Measurements from ENCODE around the gene MPP3. TPM values are rescaled to one million over a fixed set of nuclear protein-coding genes. Genes with fewer than 3 reads are reported as not detected.
A peak's percentile ranks its signal among the peaks of the same experiment; 100 is the strongest.

Gene MPP3
- polyA plus RNA-seq, 3 donors: 1.5 TPM; not detected in 2

GRCh38 chr17:43782913-43783680, 49.8 kb downstream of the MPP3 start:
- intact Hi-C loops (cut with micrococcal nuclease): no loop called here
- Histone ChIP-seq H3K4me2 (replicated peaks; ENCODE audit: extremely low read depth, low read length, poor library complexity, severe bottlenecking) (no peak overlapping the region), H4K20me1 (ENCODE audit: insufficient read depth, low read length) (no peaks in the 10 kb centered on the region), H3K9ac (ENCODE audit: insufficient read depth, low read length, poor library complexity, severe bottlenecking) (no peak overlapping the region), H3K79me2 (ENCODE audit: insufficient read depth, low read length) (peaks cover 6% of the 10 kb centered on the region), H3K4me1 (ENCODE audit: control insufficient read depth in 1 of 2, insufficient read depth in 2 of 2, low read length in 2 of 2) (peaks cover 47 to 80% of the 10 kb centered on the region in 2 donors), H3K27ac (ENCODE audit: low read depth in 1 of 2, low read length in 2 of 2) (no peak overlapping the region), H3K27me3 (ENCODE audit: control insufficient read depth in 2 of 2, insufficient read depth in 2 of 2, low read length in 2 of 2) (no peaks in the 10 kb centered on the region), H3K4me3 (replicated peaks in 1 of 3; ENCODE audit: low read depth in 2 of 3, low read length in 3 of 3) (no peak overlapping the region), H3K36me3 (replicated peaks in 1 of 2; ENCODE audit: control insufficient read depth in 1 of 2, insufficient read depth in 2 of 2, low read length in 2 of 2) (no peaks in the 10 kb centered on the region), H2AFZ (ENCODE audit: insufficient read depth, low read depth, low read length, poor library complexity, severe bottlenecking) (no peak overlapping the region), H3K9me3 (replicated peaks in 1 of 2; ENCODE audit: control insufficient read depth in 1 of 2, insufficient read depth in 1 of 2, low read length in 2 of 2) (no peaks in the 10 kb centered on the region)
- Mint-ChIP-seq H3K4me1 (peaks cover 69% of the 10 kb centered on the region), H3K9me3 (no peaks in the 10 kb centered on the region), H3K27me3 (ENCODE audit: low read depth in 3 of 3) (peaks cover 0 to 7% (median 4%) of the 10 kb centered on the region in 3 donors), H3K4me3 (peak overlapping the region in 1 of 2 donors; percentile 3), H3K27ac (peak overlapping the region in 2 of 7 donors; percentile 13 to 23), H3K36me3 (no peaks in the 10 kb centered on the region)
- WGBS (ENCODE audit: insufficient coverage): 72% methylated on average over 13 of the region's 15 CpGs
- TF ChIP-seq, protein P1, sequence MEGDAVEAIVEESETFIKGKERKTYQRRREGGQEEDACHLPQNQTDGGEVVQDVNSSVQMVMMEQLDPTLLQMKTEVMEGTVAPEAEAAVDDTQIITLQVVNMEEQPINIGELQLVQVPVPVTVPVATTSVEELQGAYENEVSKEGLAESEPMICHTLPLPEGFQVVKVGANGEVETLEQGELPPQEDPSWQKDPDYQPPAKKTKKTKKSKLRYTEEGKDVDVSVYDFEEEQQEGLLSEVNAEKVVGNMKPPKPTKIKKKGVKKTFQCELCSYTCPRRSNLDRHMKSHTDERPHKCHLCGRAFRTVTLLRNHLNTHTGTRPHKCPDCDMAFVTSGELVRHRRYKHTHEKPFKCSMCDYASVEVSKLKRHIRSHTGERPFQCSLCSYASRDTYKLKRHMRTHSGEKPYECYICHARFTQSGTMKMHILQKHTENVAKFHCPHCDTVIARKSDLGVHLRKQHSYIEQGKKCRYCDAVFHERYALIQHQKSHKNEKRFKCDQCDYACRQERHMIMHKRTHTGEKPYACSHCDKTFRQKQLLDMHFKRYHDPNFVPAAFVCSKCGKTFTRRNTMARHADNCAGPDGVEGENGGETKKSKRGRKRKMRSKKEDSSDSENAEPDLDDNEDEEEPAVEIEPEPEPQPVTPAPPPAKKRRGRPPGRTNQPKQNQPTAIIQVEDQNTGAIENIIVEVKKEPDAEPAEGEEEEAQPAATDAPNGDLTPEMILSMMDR (IDR thresholded peaks at IDR 0.05): no peak
- no peak for DNase-seq

- Histone ChIP-seq H3K4me3 (replicated peaks in 1 of 3; ENCODE audit: low read depth in 2 of 3, low read length in 3 of 3) (peak within 1 kb of the TSS; percentile 76 to 84 (median 84)), H3K79me2 (ENCODE audit: insufficient read depth, low read length) (peaks cover 36% of the 10 kb centered on the region), H2AFZ (ENCODE audit: insufficient read depth, low read depth, low read length, poor library complexity, severe bottlenecking) (peak within 1 kb of the TSS; percentile 83), H3K27ac (ENCODE audit: low read depth in 1 of 2, low read length in 2 of 2) (peak within 1 kb of the TSS; percentile 86 to 95), H3K9ac (ENCODE audit: insufficient read depth, low read length, poor library complexity, severe bottlenecking) (peak within 1 kb of the TSS; percentile 99), H3K36me3 (replicated peaks in 1 of 2; ENCODE audit: control insufficient read depth in 1 of 2, insufficient read depth in 2 of 2, low read length in 2 of 2) (peaks cover 5% of the 10 kb centered on the region in 2 donors), H3K4me1 (ENCODE audit: control insufficient read depth in 1 of 2, insufficient read depth in 2 of 2, low read length in 2 of 2) (peaks cover 69 to 89% of the 10 kb centered on the region in 2 donors), H3K27me3 (ENCODE audit: control insufficient read depth in 2 of 2, insufficient read depth in 2 of 2, low read length in 2 of 2) (no peaks in the 10 kb centered on the region), H3K4me2 (replicated peaks; ENCODE audit: extremely low read depth, low read length, poor library complexity, severe bottlenecking) (peak within 1 kb of the TSS; percentile 88), H4K20me1 (ENCODE audit: insufficient read depth, low read length) (no peaks in the 10 kb centered on the region), H3K9me3 (replicated peaks in 1 of 2; ENCODE audit: control insufficient read depth in 1 of 2, insufficient read depth in 1 of 2, low read length in 2 of 2) (no peaks in the 10 kb centered on the region)
- H3K4me3 Mint-ChIP-seq: peak within 1 kb of the TSS; percentile 74 to 83
- intact Hi-C loops (cut with micrococcal nuclease): no loop called here
- DNase-seq: peak in 1 of 3 donors; percentile 46
- peak within 1 kb of the TSS; percentile 84 to 95 (median 93) for H3K27ac Mint-ChIP-seq
- no peaks in the 10 kb centered on the region for H3K9me3 Mint-ChIP-seq
- H3K4me1 Mint-ChIP-seq: peaks cover 78% of the 10 kb centered on the region
- H3K27me3 Mint-ChIP-seq (ENCODE audit: low read depth in 3 of 3): peaks cover 0 to 10% (median 4%) of the 10 kb centered on the region in 3 donors
- WGBS (ENCODE audit: insufficient coverage): 3% methylated on average over 6 of the region's 7 CpGs
- peaks cover 13 to 20% of the 10 kb centered on the region in 2 donors for H3K36me3 Mint-ChIP-seq
- TF ChIP-seq, protein P1 (IDR thresholded peaks at IDR 0.05): no peak
Measured at GRCh38 chr17:43780135-43780534, 52.8 kb downstream of the MPP3 start, which contains the start of gene CFAP97D1. TSS of gene CFAP97D1 (plus strand) at chr17:43780435. CDS start at chr17:43780463, 28 bp downstream.

Data from CD14-positive monocyte (primary cell).